NT2/D1 (cell line): ENCODE data around the gene CKAP2L.

ENCODE experiments used
- SUZ12 ChIP-seq: IDR thresholded peaks from 2 replicates; pipeline ENCODE4 v1.6.1; 2011; ENCODE audit not compliant: insufficient read length, insufficient read depth; ENCODE audit errors: extremely low read depth
- YY1 ChIP-seq: IDR thresholded peaks from 2 replicates; pipeline ENCODE4 v1.6.1; 2011; ENCODE audit not compliant: insufficient read length, insufficient read depth
- ZNF274 ChIP-seq: IDR thresholded peaks from 2 replicates; pipeline ENCODE4 v1.6.1; 2011; ENCODE audit warnings: mild to moderate bottlenecking, low read depth, low read length

- no peak for TF ChIP-seq YY1
- no peak for TF ChIP-seq ZNF274
- no peak for TF ChIP-seq SUZ12
Measured at GRCh38 chr2:112751451-112752197, 12.8 kb downstream of the CKAP2L start.
